Hepatocyte (in vitro differentiated cells): Measurements from ENCODE around the gene ZCRB1.

Experiments used
- CTCF ChIP-seq: fragments of 200-600 bp; sonication (generic); IDR thresholded peaks from 2 replicates; pipeline ENCODE4 v1.5.1; 2016; ENCODE audit warnings: antibody characterized with exemption, mild to moderate bottlenecking; ENCODE audit not compliant: poor library complexity
- EZH2 ChIP-seq: fragments of 200-600 bp; sonication (generic); IDR thresholded peaks from 2 replicates; pipeline ENCODE4 v1.6.1; 2016; ENCODE audit warnings: antibody characterized with exemption, mild to moderate bottlenecking, borderline replicate concordance
- EZH2phosphoT487 ChIP-seq: fragments of 200-600 bp; sonication (generic); IDR thresholded peaks from one replicate; pipeline ENCODE4 v1.6.1; 2018; ENCODE audit warnings: antibody characterized with exemption, mild to moderate bottlenecking, low read depth, moderate library complexity; ENCODE audit not compliant: unreplicated experiment, severe bottlenecking

DNA sequence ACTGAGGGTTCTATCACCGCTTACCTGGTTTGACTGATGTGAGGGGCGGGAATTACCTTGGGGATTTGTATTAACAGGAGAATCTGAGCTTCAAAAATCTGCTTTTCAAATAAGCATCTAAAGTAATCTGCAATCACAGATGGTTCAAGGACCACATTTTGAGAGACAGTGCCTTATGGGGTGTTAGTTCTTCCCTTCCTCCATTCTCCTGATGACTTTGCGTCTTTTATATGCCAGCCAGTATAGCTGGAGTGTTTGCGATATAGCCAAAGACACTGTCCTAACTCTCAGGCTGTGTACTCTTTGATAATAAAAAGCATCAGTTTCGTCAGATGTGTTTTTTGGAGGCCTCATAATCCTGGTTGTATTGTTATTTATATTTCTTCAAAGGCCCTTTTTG is 39.6 kb upstream of the ZCRB1 start:
- TF ChIP-seq EZH2 = no peak
- TF ChIP-seq CTCF = no peak
- TF ChIP-seq EZH2phosphoT487 = no peak
